HG02884 (cell line): ENCODE measurements around the gene ASPSCR1.

Source experiments
- ATAC-seq: cut with Tn5 transposase; IDR thresholded peaks from one replicate; pipeline ENCODE4 v1.9.1; 2021; ENCODE audit warnings: mild to moderate bottlenecking, moderate library complexity; ENCODE audit not compliant: unreplicated experiment

ASPSCR1 gene

DNA sequence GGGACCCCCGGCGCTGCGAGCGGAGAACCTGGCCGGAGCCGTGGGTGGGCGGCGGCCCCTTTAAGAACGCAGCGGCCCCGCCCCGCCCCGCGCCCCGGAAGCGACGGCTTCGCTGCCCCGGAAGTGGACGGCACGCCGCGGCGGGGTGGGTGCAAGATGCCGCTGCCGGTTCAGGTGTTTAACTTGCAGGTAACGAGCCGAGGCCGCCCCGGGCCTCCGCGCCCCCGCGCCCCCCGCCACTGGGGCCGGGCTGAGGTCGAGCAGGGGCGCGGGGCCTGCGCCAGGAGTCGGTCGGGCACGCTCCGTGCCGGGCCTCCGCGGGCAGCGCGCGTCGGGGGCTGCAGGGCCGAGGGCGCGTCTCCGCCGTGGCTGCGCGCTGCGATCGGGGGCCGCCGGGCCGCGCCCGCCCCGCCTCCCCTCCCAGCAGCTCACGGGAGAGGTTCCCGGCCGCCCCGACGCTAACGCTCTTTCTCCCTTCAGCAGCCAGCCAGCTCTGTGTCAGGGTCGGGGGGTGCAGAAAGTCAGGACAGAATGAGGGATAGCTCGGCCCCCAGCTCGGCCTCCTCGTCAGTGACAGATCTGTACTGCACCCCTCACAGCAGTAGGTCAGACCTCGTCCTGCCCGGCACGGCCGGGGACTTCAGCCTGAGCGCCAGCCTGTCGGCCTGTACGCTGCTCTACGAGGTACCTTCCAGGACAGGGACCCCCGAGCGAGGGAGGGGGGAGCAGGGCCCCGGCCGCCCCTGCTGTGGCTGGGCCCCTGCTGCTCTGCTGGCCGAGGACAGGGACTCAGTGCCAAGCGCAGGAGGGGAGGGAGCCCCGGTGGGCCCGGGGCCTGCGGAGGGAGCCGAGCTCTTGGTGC is 74.6 kb downstream of the ASPSCR1 start, which contains the start of the genes GPS1 and RFNG:
GPS1 (plus strand) TSS at position 123 of the 862 bp plus-strand sequence; CDS start at position 157, 34 bp downstream.
RFNG (minus strand) TSS at position 36 of the 862 bp plus-strand sequence. CDS start 45 bp downstream, outside the sequence.
- ATAC-seq, result no peak

DNA sequence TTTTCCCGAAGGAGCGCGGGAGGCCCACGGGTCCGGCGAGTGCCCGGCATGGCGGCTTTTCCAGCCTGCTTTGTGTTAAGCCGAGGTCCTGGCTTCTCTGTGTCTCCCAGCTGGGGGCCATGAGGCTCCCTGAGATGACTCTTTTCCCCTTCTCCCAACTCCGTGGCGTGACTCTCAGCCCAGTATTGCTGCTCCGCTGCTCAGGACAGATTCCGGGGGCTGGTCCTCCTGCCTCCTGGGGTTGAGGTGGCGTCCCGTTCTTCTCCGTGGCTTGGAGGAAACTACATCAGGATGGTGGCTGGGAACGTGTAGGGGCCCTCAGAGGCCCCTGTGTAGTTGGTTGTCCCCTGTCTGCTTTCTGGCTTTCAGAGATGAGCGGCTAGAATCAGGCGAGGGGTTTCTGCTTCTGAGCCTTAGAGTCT is 75.2 kb downstream of the ASPSCR1 start:
- ATAC-seq, result no peak

DNA sequence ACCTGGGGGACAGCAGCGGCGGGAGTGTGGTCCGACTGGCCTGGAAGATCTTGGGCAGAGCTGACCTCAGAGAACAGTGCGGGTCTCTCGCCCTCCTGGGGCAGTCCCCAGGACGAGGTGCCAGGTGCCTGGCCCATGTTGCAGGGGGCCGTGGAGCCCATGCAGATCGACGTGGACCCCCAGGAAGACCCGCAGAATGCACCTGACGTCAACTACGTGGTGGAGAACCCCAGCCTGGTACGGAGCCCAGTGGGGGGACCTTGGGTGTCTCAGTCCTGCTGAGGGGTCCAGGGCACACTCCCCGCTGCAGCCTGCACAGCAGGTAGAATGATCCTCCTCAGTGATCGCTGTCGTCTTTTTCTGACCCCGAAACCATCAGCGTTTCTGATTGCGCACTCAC is 75.7 kb downstream of the ASPSCR1 start:
- ATAC-seq, result no peak

DNA sequence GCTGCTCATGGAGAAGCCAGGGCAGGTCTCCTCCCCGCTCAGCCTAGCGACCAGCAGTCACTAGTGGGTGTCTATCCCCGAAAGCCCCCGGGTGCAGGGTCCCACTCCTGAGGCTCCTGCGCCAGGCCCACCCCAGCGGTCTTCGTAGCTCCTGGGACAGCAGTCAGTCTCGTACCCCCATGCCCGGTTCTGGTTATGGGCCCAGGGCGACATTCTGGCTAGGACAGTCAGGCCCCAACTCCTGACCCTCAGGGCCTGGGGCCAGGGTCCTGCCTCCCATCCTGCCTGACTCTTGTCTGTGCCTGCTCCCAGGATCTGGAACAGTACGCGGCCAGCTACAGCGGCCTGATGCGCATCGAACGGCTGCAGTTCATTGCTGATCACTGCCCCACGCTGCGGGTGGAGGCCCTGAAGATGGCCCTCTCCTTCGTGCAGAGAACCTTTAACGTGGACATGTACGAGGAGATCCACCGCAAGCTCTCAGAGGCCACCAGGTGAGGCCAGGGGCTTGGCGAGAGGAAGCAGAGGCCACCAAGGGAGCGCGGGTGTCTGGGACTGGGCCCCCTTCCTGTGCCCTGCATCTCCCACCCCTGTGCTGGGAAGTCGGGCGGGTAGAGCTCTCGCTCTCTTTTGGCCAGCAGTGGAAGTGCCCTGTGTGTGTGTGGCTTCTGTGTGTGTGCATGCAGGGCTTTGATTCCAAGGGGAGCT is 76.3 kb downstream of the ASPSCR1 start:
- no peak for ATAC-seq

DNA sequence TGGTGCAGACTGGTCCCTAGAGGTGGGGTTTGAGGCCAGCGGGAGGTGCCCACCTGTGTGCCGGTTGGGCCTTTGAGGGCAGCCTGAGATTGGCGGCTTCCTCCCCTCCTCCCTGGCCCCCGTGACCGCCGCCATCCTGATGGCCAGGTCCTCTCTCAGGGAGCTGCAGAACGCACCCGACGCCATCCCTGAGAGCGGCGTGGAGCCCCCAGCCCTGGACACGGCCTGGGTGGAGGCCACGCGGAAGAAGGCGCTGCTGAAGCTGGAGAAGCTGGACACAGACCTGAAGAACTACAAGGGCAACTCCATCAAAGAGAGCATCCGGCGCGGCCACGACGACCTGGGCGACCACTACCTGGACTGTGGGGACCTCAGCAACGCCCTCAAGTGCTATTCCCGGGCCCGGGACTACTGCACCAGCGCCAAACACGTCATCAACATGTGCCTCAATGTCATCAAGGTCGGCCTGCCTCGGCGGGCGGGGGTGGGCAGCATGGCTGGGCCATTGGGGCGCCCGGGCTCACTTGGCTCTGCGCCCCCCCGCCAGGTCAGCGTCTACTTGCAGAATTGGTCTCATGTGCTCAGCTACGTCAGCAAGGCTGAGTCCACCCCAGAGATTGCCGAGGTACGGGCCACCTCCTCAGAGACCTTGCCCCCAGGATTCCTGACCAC is 77.1 kb downstream of the ASPSCR1 start:
- no peak for ATAC-seq

DNA sequence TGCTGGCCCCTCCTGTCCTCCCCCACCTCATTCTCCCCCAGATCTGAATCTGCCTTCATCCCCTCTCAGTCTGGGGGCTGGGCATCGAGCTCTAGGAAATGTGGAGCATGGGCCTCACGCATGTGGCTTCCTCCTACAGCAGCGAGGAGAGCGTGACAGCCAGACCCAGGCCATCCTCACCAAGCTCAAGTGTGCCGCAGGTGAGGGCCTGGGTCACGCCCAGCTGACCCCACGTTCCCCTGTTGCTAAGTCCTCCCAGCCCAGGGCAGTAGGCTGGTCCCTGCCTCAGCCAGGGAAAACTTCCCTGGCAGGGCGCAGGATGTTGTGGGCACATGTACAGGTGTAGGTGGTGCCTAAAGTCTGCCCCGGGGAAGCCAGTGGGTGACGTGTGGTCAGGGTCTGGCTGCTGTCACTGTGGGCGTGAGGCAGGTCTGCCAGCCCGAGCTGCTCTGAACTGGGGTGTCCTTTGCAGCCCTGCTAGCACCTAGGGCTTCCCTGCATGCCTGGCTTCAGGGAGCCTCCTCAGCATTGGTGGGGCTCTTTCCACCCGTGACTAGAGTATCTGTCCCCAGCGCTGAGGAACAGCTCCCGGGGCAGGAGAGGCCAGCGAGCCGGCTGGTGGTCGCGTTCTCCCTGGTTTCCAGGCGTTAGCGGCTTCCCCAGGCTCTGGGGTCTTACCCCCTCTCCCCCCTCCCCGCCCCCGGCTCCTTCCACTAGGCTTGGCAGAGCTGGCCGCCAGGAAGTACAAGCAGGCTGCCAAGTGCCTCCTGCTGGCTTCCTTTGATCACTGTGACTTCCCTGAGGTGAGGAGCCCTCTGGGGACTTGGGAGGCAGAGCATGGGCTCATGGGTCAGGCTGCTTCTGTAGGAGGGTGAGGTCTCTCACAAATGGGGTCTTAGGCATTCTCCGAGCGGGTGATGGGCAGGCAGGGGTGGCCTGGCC is 77.9 kb downstream of the ASPSCR1 start:
- ATAC-seq, result no peak

DNA sequence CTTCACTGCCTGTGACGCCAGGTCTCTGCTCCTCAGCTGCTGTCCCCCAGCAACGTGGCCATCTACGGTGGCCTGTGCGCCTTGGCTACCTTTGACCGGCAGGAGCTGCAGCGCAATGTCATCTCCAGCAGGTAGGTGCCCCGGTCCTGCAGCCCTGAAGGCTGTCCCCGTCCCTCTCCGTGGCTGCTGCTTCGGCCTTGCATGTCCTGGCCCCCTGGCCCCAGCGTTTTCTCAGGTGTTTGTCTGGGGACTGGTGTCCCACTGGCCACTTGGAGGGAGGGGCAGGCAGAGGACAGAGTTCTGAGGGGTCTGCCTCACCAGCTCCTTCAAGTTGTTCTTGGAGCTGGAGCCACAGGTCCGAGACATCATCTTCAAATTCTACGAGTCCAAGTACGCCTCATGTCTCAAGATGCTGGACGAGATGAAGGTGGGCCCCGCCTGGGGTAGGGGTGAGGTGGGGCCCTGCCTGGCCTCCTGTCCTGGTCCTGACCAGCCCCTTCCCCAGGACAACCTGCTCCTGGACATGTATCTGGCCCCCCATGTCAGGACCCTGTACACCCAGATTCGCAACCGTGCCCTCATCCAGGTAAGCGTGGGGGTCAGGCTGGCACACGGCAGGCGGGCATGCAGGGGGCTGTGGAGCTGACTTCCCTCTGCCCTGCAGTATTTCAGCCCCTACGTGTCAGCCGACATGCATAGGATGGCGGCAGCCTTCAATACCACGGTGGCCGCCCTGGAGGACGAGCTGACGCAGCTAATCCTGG is 78.7 kb downstream of the ASPSCR1 start:
- ATAC-seq, result no peak

DNA sequence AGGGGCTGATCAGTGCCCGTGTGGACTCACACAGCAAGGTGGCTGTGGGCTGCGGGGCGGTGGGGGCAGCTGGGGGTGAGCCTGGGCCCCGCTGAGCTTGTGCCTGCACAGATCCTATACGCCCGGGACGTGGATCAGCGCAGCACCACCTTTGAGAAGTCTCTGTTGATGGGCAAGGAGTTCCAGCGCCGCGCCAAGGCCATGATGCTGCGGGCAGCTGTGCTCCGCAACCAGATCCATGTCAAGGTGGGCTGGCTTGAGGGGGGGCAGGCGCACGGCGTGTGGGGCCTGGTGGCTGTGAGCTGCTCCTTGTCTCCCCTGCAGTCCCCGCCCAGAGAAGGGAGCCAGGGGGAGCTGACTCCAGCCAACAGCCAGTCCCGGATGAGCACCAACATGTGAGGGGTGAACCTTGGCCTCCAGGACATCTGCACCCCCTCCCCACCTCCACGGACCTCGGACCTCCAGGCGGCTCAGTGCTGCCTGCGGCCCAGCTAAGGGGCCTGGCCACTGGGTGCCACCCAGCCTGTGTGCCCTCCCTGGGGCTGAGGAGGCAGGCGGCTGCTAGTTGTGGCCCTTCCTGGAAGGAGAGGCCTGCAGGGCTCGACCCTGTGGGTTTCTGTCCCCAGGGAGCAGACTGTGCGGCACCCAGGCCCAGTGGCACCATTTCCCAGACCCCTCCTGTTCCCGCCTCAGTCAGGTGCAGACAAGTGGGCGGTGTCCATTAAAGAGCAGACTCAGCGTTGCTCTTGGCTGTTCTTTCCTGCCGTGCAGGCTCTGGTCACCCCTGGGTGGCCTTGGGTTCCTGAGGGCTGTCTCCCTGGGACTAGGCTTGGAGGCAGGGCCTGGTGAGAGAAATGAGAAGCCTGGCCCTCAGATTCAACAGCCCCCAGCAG is 79.5 kb downstream of the ASPSCR1 start:
- no peak for ATAC-seq

DNA sequence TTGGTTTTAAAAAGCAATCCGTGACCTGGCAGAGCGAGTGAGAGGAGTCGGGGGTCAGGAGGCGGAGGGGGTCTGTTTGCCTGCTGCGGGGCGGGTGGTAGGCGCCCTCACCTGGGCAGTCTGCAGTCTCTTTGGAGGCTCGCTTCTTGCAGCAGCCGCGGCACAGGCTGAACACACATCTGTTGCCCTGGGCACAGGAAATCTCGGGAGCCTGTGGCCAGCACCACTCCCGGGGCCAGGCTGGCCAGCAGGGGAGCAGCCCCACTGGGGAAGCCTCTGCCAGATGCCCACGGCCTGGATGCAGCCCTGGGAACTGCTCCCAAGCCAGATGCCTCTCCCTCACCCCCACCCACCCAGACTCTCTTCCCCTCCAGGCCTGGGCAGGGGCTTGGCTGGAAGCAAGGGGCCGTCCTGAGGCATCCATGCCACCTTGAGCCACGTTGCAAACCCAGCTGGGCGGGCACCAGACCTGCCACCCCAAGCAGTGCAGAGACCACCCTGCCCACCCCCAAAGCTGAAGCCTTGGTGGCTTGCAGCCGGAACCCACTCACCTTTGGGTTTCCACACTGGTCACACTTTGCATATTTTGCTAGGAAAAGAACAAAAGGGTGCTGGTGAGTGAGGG is 80.9 kb downstream of the ASPSCR1 start:
- ATAC-seq, result no peak

DNA sequence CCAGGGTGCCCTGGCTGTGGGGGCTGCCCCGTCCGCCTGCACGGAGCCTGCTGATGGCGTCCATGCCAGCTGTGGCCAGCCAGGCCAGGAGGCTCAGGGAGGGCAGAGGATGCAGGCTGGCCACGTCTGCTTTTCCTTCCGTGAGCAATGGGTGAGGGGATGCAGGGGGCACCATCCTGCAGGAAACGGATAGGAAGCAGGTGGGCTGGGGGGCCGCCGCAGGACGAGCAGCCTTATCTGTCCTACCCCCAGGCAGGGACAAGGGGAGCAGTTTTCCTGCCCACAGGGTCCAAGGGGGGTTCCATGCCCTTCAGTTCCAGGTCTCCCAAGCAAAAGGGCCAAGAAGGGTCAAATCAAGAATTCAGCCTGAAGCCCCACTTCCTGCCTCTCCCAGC is 81.4 kb downstream of the ASPSCR1 start:
- no peak for ATAC-seq

DNA sequence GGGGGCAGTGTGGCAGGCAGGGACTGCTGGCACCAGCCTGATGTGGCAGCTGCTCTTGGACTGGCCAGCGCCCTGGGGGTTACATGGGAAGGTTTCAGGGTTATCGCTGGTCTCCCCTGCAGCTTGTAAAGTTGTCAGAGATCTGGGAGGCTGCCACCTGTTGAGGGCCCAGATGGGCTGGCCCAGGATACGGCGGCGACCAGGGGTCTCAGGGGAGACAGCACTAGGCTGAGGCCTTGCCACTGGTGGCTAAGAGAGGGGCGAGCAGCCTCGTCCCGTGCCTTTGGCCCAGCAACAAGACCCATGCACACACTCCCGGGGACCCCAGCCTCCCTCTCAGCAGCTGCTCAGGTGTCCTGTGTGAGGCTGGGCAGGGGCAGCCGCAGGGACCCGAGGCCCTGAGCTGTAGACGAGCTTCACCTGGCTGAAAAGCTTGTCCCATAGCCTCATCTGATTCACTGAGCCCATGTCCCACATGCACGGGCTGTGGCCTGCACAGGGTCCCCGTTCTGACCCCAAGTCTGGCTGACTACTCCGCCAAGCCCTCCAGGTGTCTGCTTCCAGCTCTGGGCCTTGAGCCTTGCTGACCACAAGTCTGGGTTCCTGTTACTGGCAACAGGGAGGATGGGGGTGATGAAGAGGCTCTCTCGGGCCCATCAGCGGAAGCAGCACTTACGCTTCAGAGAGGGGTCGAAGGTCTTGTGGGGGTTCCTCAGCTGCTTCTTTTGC is 82.0 kb downstream of the ASPSCR1 start:
- no peak for ATAC-seq

DNA sequence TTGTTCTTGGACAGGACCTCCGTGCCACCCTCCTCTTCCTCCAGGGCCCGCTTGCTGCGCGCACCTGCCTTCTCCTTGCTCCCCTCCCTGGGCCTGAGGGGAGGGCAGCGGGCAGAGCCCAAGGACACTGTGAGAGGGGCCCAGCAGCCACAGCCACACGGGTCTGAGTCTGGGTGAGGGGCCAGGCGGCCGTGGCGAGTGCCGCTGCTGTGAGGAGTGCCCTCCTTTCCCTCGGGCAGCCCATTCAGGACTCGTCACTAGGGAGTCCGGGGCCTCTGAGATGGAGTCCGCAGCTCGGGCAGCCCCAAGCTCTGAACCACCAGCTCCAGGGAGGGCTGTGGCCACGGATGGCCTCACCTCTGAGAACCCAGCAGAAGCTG is 82.6 kb downstream of the ASPSCR1 start:
- no peak for ATAC-seq

DNA sequence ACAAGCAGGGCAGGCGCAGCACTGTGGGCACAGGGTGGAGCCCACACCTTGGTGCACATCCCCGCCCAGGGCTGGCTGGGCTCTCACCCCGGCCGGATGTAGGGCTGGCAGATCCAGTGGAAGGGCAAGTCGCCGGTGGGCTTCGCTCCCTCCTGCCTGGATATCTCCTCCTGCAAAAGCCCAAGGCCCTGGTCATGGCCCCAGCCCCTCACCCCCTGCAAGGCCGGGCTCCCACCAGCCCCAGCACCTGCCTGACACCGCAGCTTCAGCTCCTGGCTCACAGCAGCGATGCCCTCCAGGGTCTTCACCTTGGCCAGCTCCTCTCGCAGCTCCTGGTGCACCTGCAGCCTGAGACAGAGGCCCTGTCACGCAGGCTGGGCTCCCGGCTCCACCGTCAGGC is 83.2 kb downstream of the ASPSCR1 start:
- ATAC-seq, result no peak

DNA sequence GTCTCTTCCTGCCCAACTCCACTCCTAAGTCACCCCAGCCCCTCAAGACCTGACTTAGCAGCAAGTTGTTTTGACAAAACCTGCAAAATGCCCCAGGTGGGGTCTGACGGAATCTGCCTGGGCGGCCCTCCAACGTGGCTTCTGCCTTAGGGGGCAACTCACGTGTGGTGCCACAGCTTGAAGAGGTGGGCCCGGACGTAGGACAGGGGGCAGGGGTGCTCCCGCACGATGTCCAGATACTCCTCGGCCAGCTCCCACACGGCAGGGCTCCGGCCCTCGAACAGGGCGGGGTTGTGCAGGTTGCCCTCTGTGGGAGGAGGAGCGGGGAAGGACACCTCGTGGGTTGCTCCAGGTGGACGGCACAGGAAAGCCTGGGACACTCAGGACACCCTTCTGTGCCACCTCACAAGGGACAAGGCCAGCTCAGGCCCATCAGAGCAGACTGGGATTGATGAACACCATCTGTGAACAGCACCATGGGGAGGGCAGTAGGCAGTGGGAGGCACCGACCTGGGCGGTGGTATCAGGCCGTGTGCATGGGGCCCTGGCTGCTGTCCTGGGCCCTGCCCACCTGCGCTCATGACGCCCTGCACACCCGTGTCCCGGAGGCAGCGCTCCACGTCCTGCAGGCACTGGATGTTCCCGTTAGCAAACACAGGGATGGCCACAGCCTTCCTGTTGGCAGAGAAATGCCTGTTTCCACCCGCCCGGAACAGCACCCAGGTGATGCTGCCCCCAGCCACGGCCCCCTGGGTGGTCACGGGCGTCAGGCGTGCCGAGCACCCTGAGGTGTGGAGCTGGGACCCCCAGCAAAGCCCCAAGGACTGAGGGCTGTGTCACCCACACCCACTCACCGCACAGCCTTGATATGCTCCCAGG is 83.9 kb downstream of the ASPSCR1 start:
- ATAC-seq, result no peak

DNA sequence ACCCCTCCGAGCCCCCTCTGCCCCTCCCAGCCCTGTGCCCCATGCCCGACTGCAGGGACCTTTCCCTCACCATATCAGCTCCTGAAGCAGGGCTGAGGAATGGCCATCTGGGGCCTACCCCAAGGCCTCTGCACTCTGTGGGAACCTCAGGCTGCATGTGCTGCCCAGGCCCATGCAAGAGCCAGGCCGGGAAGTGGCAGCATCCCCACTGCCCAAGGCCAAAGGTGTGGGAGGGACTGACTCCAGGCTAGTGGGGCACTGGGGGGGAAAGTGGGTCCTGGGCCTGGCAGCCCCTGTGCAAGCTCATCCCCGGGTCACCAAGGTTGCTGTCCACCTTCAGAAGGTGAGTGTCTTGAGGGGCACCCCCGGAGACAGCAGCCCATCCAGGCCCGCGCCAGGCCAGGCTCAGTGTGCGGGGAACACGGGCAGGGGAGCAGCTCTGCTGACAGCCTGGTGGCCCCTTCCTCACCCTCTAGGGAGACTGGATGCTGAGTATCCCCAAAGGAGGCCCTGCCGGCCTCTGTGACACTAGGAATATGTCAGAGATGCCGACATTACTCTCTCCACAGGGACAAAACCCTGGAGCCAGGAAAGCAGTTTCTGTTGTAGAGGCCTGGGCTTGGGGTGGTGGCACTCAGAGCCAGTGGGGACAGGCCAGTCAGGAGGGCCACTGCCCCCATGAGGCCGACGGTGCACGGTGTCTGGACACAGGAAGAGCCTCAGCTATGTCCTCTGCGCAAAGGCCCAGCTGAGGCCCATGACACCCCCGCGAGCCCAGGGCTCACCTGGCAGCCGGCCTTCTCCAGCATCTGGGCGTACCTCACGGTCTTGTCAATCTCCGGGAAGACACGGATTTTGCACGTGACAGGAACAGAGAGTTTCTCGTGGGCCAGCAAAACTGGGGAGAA is 84.9 kb downstream of the ASPSCR1 start:
- ATAC-seq, result no peak

DNA sequence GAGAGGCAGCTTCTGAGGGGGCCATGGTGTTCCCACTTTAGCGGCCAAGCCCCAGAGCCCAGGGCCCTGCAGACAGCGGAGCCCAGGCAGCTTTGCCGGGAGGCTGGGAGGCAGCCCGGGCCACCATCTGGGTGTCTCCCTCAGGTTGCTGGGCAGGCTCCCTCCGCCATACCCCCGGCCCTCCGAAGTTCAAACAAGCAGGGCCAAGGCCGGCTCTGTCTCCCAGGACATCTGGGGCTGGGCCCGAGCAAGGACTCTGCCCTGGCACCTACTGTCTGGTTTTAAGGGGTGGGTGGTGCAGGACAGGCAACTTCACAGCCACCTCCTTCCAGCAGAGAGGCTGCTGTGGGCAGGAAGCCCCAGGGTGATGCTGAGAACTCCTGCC is 85.5 kb downstream of the ASPSCR1 start:
- no peak for ATAC-seq
